Measurements from ENCODE around the gene SEMA3C. TPM values are rescaled to one million over a fixed set of nuclear protein-coding genes. Genes with fewer than 3 reads are reported as not detected.

Gene SEMA3C
- total RNA-seq, 1 donor, result 14.3 TPM

GRCh38 chr7:80890426-80891258 lies 28.2 kb downstream of the SEMA3C start:
- no peak for DNase-seq (ENCODE audit: low read depth in 2 of 3, low spot score in 2 of 3)

GRCh38 chr7:80889525-80889924 lies 29.3 kb downstream of the SEMA3C start:
- no peak for DNase-seq (ENCODE audit: low read depth in 2 of 3, low spot score in 2 of 3)

GRCh38 chr7:80885757-80886156 lies 33.1 kb downstream of the SEMA3C start:
- no peak for DNase-seq (ENCODE audit: low read depth in 2 of 3, low spot score in 2 of 3)

DNA sequence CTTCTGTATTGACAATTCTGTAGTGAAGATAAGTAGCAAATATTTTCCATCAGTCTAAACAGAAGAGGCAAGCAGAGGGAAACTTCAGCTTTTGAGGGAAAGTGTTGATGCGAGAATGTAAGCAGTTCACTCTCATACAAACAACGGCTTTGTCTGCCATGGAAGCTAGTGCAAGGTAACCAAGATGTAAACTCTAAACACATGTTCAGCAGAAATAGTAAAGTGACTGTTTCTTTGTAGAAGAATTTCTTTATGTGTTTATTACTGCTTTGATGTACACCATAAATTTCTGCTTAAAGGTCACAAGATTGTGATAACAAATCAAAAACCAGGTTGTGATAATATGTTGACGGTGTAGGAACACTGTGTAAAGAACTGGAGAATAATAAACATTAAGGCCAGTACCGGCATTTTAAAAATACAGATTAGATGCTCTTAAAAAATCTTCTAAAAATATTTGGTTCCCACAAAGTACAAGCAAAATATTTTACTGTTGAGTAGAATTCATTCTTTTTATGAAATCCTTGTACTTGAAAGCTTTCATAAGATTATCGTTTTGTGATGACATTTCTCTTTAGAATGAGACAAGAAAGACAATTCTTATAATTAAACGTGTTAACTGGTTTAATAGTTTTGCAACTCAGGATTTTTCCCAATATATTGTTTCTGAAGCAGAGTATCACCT lies 34.2 kb downstream of the SEMA3C start:
- no peak for DNase-seq (ENCODE audit: low read depth in 2 of 3, low spot score in 2 of 3)

- no peak for DNase-seq (ENCODE audit: low read depth in 2 of 3, low spot score in 2 of 3)
These were observed 35.5 kb downstream of the SEMA3C start for GRCh38 chr7:80883154-80884025.

DNA sequence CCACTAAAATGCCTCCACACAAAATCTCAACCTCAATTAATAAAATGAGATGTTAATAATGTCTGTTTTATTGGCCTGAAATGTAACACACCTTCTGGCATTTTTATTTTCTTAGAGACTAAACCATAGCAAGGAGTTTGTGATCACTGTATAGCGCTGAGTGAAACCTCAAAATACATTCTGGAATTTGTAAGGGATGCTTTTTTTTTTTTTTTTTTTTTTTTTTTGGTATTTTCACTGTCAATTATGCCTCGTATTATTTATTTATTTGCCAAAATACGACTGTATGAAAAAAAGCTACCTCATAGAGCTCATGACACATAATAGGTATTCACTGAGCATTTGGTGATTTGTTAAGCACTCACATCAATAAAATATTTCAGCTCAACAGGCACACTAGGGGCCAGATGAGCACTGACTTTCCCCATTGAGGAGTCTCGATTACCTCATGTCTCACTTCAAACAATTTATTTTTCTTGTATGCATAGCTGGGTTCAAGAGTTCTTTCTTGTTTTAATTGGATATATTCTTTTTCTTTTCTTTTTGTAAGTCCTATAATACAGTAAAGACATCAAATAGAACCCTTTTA lies 36.5 kb downstream of the SEMA3C start:
- no peak for DNase-seq (ENCODE audit: low read depth in 2 of 3, low spot score in 2 of 3)

DNA sequence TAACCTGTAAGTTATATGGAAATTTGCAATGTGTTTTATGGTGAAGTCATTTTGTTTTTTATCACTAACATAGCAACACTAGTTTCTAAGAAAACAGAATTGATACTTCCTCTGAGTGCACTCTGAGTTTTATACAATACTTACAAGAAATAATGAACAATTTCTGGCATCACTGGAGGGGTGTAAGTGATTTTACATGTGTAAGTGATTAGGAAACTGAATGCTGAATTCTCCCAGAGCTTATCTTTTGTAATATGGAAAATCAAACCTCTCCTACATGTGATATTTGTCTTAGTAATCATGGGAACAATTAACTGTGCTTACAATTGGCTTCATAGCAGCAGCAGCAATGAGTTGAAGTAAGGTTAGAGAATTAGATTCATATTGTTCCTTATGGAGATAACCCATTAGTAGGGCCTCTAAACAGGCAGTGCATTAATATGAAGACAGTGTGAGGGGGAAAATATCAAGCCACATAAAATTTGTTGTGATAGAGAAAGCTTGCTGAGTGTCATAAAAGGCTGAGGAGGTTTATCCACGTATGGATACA lies 37.4 kb downstream of the SEMA3C start:
- no peak for DNase-seq (ENCODE audit: low read depth in 2 of 3, low spot score in 2 of 3)

DNA sequence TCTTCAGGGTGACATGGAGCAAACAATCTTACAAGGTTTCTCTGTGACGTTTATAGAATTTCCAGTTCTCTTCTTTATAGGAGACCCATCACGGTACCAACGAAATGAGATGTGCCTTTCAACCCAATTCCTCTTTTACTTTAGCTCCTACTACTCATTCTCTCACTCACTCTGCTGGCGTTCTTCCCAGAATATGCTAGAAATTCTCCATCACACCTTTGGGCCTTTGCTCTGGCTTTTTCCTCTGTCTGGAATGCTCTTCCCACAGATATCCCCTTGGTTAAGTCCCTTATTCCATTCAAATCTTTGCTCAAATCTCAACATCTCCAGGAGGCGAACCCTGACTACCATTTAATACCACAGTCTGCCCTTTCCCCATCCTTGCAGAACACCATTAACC lies 39.0 kb downstream of the SEMA3C start:
- no peak for DNase-seq (ENCODE audit: low read depth in 2 of 3, low spot score in 2 of 3)

DNA sequence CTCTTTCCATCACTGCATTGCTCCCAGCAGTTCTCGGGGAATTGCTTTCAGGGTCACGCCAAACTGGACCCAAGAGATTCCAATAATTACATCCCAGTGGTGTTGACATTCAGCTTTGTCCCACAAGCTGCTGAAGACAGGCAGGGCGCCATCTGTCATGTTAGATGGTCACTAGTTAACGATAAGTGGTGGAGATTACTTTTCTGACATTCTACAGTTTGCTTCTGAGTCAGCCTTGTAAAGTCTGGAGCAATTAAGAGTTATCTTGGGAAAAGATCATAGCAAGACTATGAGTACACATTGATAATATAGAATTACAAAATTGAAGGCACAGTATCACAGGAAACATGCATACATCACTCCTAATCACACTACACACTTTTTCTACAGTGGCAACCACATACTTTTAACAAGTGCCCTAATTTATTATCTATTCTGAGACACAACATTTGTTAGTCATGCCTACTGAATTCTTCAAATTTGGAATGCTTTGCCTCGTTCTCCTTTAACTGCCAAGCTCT lies 41.9 kb downstream of the SEMA3C start:
- no peak for DNase-seq (ENCODE audit: low read depth in 2 of 3, low spot score in 2 of 3)

DNA sequence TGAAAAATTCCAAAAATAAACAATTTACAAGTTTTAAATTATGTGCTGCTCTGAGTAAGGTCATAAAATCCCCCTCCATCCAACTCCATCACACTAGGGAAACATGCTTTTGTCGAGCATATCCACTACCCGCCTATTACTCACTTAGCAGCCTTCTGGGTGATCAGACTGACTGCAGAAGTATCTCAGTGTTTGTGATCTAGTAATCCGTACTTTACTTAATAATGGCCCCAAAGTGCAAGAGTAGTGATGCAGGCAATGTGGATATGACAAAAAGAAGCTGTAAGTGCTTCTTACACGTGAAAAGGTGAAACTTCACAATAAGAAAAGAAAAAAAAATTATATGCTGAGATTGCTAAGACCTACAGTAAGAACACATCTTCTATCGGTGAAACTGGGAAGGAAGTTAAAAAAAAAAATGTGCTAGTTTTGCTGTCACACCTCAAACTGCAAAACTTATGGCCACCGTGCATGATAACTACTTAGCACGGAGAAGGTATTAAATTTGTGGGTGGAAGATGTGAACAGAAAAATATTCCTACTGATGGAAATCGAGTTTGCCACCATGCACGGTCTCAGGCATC lies 43.2 kb downstream of the SEMA3C start:
- no peak for DNase-seq (ENCODE audit: low read depth in 2 of 3, low spot score in 2 of 3)

DNA sequence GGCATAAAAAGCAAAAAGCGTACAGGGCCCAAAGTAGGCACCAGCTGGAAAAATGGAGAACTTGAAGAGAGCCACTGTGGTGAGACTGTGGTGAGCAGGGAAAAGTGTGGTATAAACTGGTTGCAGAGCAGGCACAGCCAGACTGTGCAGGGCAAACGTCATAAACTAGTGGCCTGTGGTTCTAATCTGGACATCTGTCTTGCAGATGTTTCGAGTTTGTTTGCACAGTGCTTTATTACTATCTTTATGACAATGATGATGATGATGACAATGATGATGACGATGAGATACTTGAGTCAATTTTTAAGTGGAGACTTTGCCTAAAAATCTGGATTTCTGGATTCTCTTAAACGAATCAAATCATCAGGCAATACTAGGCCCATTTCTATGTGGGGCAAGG lies 45.7 kb downstream of the SEMA3C start:
- no peak for DNase-seq (ENCODE audit: low read depth in 2 of 3, low spot score in 2 of 3)

DNA sequence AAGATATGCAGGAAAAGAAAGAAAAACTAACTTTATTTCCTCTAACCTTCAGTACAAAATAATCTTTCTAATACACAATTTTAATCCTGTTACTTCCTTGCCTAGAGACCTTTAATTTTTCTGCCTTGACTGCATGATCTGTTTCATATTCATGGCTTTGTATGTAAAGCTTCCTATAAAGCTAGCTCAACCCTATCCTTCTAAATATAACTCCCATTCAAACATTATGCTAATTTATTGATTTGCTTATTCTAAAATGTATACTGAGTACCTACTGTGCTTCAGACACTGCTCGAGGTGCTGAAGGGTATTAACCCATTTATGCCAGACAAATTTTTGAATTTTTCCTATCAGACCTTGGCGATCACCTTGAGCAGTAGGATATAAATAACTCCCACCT lies 47.6 kb downstream of the SEMA3C start:
- DNase-seq (ENCODE audit: low read depth in 2 of 3, low spot score in 2 of 3), result no peak

- DNase-seq (ENCODE audit: low read depth in 2 of 3, low spot score in 2 of 3), result no peak
These were observed 48.0 kb downstream of the SEMA3C start for GRCh38 chr7:80870813-80871212.

DNA sequence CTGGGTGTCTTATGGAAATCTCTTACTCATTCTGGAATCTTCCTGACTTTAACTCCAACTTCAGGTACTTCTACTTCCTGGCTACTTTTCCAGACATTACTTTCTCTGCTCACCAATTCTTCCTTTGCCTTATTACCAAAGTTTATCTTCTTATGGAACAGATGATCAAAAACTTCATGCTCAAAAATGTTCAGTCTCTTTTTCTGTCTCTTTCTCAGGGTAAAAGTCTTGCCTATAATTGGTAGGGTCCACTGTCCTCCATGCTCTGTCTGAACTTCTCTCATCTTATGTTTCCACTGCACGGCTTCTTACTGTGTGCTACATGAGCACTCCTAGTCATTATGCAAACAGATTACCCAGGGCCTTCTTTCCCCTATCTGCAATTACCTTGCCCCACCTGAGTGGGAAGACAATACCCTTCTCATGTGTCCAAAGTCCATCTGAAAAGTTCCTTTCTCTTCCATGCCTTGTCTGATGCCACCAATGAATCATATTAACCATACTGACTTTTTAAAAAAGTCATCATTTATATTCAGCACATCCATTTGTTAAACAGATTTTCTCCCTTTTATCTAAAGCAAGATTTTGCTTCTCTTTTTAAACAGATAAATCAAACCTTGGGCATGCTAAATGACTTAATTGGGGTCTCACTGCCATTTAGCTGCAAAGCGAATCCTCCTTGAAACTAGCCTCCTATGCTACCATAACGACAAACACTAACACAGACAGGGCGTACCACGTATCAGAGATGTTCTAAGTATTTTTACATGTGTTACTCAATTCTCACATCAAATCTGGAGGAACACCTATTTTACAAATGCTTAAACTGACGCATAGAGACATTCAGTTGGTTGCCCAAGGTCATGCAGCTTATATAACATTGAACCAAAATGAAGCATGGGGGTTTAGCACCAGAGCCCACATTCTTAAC lies 48.8 kb downstream of the SEMA3C start:
- no peak for DNase-seq (ENCODE audit: low read depth in 2 of 3, low spot score in 2 of 3)

GRCh38 chr7:80869106-80869784 lies 49.6 kb downstream of the SEMA3C start:
- no peak for DNase-seq (ENCODE audit: low read depth in 2 of 3, low spot score in 2 of 3)

- DNase-seq (ENCODE audit: low read depth in 2 of 3, low spot score in 2 of 3), result no peak
These were observed 50.3 kb downstream of the SEMA3C start for GRCh38 chr7:80868566-80868965.

GRCh38 chr7:80860554-80860953 lies 58.3 kb downstream of the SEMA3C start:
- no peak for DNase-seq (ENCODE audit: low read depth in 2 of 3, low spot score in 2 of 3)

- no peak for DNase-seq (ENCODE audit: low read depth in 2 of 3, low spot score in 2 of 3)
These were observed 59.4 kb downstream of the SEMA3C start for GRCh38 chr7:80859272-80859970.

Data from hematopoietic multipotent progenitor cell (in vitro differentiated cells).